HG03175 (cell line): ENCODE results near the gene ACADVL.

ENCODE experiments used
- ATAC-seq: cut with Tn5 transposase; IDR thresholded peaks from one replicate; pipeline ENCODE4 v1.9.1; 2021; ENCODE audit warnings: mild to moderate bottlenecking, moderate library complexity; ENCODE audit not compliant: unreplicated experiment

Gene ACADVL

DNA sequence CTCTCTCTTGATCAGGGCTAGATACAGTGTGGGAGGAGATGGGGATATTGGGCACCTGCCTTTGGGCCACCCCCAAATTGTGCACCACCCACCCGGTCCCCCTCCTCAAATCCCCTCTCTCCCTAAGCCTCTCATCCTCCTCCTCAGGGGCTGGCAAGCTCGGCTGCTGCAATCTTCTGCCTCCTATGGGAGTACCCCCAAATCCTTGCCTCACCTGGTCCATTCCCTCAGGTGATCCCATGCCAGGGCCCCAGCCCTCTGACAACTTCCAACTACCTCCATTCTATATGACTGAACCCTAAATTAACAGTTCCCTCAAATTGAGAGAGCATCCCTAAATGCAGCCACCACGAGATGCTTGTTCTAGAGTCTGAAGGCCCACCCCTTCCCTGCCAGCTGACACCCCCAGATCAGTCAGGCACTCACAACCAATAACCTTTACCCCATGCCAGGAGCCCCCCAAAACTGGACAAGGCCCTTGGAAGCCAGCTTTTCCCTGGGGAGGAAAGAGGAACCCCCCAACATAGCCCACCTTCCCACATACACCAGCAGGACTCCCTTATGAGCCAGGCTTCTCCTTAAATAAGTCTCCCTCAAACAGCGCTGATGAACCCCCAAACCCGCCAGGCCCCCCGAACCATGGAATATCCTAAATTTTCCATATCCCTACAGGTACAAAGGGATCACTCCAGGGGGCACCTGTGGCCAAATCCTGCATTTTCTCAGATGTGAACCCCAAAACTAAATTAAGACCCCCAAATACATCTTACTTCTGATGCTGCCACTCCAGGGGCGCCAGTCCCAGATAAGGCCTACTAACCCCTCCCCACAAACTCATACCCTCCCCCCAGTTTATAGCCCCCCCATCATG, 3.3 kb upstream of the ACADVL start:
- ATAC-seq: no peak

DNA sequence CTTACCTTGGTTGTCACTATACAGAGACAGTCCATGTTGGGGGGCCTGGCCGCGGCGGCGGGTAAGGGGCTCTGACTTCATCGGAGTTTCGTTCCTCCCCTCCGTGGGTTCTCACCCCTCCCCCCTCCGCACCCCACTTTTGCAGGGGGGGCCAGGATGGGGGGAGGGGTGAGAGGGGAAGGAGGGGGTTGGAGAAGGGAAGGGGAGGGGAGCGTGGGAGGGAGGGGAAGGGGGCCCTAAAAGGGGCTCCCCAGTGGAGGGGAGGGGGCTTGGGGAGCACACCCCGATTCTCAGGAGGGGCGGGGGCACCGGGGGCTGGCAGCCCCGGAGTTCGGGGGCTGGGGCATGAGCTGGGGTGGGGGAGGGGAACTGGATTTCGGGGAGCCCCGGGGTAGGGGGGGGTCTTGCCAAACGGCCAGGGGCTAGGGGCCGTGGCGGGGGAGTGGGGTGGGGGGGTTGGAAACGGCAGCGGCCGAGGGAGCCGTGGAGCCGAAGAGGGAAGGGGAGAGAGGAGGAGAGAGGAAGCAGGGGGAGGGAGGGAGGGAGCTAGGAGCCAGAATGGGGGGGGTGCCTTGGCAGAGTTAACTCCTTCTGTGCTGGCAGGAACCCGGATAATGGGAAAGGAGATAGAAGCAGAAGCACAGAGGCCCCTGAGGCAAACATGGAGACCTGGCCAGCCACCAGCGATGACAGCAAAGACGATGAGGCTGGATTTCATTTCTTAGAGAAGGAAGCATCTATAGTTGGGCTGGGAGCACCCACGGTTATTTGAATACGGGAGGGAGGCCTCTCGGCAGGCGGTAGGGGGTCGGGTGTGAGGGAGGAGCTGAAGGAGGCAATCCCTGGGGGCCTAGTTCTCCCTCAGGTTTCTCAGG, 2.4 kb upstream of the ACADVL start:
- no peak for ATAC-seq

DNA sequence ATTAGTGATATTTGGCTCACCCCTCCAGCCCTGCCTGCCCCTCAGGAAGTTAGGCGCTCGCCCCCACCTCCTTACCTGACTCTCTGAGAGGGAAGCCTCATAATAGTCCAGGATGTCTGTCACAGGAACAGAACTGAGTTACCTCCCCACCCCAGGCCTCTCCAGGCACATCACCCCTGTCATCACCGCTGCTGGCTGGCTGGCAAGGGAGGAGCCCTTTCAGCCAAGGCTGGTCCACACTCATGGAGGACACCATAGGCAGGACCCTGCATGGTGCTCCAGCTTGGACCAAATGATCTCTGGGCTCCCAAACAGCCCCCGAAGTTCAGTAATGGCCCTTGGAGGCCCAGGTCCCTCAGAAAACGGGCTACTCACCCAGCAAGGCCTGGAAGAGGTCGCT, 1.6 kb upstream of the ACADVL start:
- no peak for ATAC-seq

DNA sequence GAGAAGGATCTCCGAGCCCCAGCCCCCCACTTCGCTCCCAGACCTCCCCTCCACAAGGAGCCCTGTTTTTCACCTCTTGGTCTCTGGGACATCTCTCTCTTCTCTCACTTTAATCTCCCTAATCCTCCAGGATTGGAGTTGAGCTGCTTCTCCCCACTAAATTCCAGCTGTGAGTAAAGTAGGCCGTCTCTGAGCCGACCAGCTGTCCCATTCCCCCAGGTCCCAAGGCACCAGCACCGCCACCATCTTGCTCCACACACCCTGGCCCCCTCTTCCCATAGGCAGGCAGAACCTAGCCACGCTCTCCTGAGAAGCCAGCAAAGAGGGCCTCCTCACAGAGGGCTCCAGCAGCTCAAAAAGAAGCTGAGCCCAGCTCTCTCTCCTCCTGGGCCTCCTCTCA, 980 bp upstream of the ACADVL start:
- no peak for ATAC-seq

DNA sequence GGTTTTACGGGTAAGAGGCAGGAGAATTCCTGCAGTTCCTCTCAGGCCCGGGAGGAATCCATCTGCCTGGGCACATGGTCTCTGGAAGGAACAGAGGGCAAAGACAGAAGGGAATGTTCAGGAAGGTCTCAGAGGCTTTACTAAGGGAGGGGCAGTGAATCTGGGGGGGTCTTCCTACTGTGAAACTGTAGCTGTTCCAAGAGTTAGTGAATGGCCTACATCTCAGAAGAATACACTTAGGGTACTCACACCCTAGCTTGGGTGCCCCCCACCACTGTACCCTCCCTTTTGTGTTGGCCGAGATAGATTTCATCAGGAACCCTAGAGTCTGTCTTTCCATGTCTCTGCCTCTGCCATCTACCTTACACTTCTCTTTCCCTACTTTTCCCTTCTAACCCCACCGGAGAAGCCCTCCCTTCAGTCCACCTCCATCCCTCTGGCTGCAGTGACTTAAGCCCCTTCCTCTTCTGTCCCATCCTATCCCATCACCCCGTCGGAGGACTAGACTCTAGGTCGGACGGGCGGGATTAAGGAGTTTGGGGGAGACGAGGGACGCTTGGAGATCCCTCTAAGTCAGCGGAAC, 418 bp upstream of the ACADVL start:
- ATAC-seq: no peak

- ATAC-seq: no peak
Measured at GRCh38 chr17:7220593-7221277, 997 bp downstream of the ACADVL start.

- ATAC-seq: no peak
Measured at GRCh38 chr17:7221278-7222092, 1.7 kb downstream of the ACADVL start.

DNA sequence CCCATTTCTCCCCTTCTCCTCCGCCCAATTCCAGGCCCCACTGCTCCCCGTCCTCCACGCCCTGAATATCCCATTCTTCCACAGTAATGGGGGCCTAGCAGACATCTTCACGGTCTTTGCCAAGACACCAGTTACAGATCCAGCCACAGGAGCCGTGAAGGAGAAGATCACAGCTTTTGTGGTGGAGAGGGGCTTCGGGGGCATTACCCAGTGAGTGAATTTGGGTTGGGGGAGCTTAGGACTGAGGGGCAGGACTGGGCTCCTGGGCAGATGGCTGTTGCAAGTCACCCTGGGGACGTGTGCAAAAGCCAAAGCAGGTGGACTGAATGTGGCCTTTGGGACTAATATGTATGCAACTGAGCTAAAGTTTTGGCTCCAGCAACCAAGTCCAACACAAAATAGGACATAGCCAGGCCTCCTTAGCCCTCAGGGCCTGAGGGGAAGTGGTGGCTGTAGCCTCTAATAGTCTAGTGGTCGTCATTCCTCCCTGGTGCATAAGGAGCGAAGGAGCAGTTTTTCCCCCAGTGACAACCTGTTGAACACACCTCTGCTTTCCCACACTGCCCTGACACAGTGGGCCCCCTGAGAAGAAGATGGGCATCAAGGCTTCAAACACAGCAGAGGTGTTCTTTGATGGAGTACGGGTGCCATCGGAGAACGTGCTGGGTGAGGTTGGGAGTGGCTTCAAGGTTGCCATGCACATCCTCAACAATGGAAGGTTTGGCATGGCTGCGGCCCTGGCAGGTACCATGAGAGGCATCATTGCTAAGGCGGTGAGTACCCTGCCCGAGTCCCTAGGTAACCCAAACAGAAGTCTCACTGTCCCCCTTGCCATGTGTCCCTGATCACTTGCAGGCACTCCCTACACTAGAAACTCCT, 2.6 kb downstream of the ACADVL start:
- no peak for ATAC-seq

GRCh38 chr17:7222972-7223292, 3.2 kb downstream of the ACADVL start:
- no peak for ATAC-seq

DNA sequence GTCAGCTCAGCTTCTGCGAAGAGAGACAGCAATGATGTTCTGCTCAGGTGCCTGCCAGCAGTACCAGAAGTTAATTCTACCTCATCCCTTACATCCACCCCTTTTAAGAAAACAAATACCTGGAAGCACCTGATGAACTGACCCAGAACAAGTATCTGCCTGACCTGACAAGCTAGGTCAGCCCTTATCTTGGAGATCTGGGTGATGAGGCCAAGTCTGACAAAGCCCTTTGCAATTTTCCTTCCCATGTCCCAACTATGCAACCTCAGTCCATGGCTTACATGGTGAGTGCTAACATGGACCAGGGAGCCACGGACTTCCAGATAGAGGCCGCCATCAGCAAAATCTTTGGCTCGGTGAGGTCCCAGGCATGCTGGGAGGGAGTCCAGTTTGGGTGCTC, 3.6 kb downstream of the ACADVL start:
- ATAC-seq: no peak

DNA sequence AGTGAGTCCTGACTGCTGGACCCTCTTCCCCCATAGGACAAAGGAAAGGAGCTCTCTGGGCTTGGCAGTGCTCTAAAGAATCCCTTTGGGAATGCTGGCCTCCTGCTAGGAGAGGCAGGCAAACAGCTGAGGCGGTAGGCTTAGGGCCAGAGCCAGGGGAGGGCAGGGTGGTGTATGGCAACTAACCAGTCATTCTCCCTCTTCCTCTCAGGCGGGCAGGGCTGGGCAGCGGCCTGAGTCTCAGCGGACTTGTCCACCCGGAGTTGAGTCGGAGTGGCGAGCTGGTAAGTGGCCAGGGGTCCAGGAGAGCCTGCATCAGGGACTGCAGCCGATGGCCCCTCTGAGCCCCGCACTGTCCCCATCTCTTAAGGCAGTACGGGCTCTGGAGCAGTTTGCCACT, 4.4 kb downstream of the ACADVL start:
- ATAC-seq: no peak

DNA sequence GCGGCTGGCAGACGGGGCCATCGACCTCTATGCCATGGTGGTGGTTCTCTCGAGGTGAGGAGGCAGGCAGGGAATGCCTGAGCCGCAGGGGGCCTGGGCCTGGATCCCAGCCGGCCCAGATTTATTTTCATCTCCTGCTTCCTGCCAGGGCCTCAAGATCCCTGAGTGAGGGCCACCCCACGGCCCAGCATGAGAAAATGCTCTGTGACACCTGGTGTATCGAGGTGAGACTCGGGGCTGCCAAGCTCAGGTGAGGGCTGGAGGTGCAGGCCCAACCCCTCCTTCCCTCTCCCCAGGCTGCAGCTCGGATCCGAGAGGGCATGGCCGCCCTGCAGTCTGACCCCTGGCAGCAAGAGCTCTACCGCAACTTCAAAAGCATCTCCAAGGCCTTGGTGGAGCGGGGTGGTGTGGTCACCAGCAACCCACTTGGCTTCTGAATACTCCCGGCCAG, 4.9 kb downstream of the ACADVL start:
- ATAC-seq: no peak

- ATAC-seq: no peak
Measured at GRCh38 chr17:7225711-7226331, 6.1 kb downstream of the ACADVL start.

GRCh38 chr17:7226721-7227710, 7.3 kb downstream of the ACADVL start:
- no peak for ATAC-seq

DNA sequence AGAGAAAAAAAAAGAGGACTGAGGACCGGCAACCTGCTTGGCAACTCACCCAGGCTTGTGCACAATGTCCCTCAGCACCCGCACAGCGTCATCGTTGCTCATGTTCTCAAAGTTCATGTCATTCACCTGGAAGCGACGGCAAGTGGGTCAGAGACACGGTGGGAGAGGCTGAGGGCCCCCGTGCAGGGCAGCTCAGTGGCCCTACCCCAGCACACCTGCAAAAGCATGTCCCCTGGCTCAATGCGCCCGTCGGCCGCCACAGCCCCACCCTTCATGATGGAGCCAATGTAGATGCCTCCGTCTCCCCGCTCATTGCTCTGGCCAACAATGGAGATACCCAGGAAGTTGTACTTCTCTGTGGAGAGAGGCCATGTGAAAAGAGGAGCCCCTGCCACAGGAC, 9.2 kb downstream of the ACADVL start:
- no peak for ATAC-seq

- ATAC-seq: no peak
Measured at GRCh38 chr17:7229504-7229903, 9.8 kb downstream of the ACADVL start.

DNA sequence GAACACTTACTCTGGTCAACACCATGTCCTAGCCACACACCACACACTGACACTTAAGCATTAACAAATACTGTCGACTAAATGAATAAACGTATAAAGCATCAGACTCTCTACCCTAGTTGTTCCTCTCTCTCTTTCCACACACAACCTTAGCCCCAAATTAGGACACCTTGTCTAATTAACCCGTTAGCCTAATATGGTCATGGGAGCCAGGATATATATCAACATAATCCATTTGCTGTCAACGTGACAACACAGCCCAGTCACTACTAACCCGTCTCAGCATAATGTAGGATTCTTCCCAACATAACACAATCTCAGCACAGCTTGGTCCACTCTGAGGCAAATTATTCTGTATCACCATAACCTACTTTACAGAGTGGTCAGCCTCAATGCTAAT, 12.4 kb downstream of the ACADVL start:
- ATAC-seq: no peak

GRCh38 chr17:7233701-7234082, 14.0 kb downstream of the ACADVL start:
- ATAC-seq: no peak
